A673 (cell line): Measurements from ENCODE around the gene MFSD6L. TPM values are rescaled to one million over a fixed set of nuclear protein-coding genes. Genes with fewer than 3 reads are reported as not detected.

Experiments
- Bru-seq: library from RNA; stranded (reverse); fragments of 400-500 nt; gene quantifications from one replicate; lab custom pipeline; 2021; lab: Mats Ljungman, UMichigan
- BruChase-seq, 2 experiments: library from RNA; stranded (reverse); fragments of 400-500 nt; gene quantifications; one replicate each; lab custom pipeline; 2021; lab: Mats Ljungman, UMichigan
- BruUV-seq: library from RNA; stranded (reverse); fragments of 400-500 nt; replicated peaks from 2 replicates; lab custom pipeline; 2021; lab: Mats Ljungman, UMichigan
- CTCF ChIA-PET: fragments of 300-600 bp; sonication (Branson Sonifier 250); formaldehyde crosslinking; loops from one replicate; lab custom pipeline; 2022; ENCODE audit warnings: antibody characterized with exemption; lab: Charles Lee
- POLR2A ChIA-PET: fragments of 300-600 bp; sonication (Branson Sonifier 250); formaldehyde crosslinking; loops from one replicate; lab custom pipeline; 2022; ENCODE audit warnings: antibody characterized with exemption; ENCODE audit not compliant: low non-redundant PET; lab: Charles Lee
- DNase-seq: peaks from one replicate; pipeline ENCODE4 v3.0.0-alpha.2; 2015; ENCODE audit warnings: low spot score
- H3K27ac ChIP-seq: fragments of 200-600 bp; sonication (generic); 2 replicates; pipeline ENCODE4 v1.5.1; 2016; ENCODE audit warnings: mixed run types, low read depth, mild to moderate bottlenecking, mixed read lengths, antibody characterized with exemption, low read length; ENCODE audit not compliant: poor library complexity, severe bottlenecking
- H3K27me3 ChIP-seq: fragments of 200-600 bp; sonication (generic); replicated peaks from 2 replicates; pipeline ENCODE4 v1.6.1; 2017; ENCODE audit warnings: mixed run types, low read depth, mild to moderate bottlenecking, mixed read lengths, antibody characterized with exemption, low read length; ENCODE audit not compliant: insufficient read depth, poor library complexity
- H3K36me3 ChIP-seq: fragments of 200-600 bp; sonication (generic); 2 replicates; pipeline ENCODE4 v1.6.1; 2016; ENCODE audit warnings: mixed run types, mild to moderate bottlenecking, mixed read lengths, antibody characterized with exemption, low read length; ENCODE audit not compliant: insufficient read depth, poor library complexity, severe bottlenecking
- H3K4me1 ChIP-seq: fragments of 200-600 bp; sonication (generic); 2 replicates; pipeline ENCODE4 v1.6.1; 2017; ENCODE audit warnings: mixed run types, mild to moderate bottlenecking, mixed read lengths, antibody characterized with exemption, low read length; ENCODE audit not compliant: insufficient read depth, poor library complexity, severe bottlenecking
- H3K4me3 ChIP-seq: fragments of 200-600 bp; sonication (generic); 2 replicates; pipeline ENCODE4 v1.5.1; 2016; ENCODE audit warnings: low read depth, mixed run types, mild to moderate bottlenecking, mixed read lengths, low read length; ENCODE audit not compliant: poor library complexity, severe bottlenecking
- H3K9me3 ChIP-seq: fragments of 200-600 bp; sonication (generic); 2 replicates; pipeline ENCODE4 v1.6.1; 2016; ENCODE audit warnings: mixed run types, low read depth, mild to moderate bottlenecking, mixed read lengths, antibody characterized with exemption, low read length; ENCODE audit not compliant: poor library complexity, severe bottlenecking
- CTCF ChIP-seq: fragments of 300-800, 200-600 bp; sonication (generic); conservative IDR thresholded peaks from 2 replicates; pipeline ENCODE4 v1.5.1; 2017; ENCODE audit warnings: low read depth, mild to moderate bottlenecking, antibody characterized with exemption, low read length, moderate library complexity, mixed read lengths
- EZH2 ChIP-seq: fragments of 200-600 bp; sonication (generic); IDR thresholded peaks from 2 replicates; pipeline ENCODE4 v1.6.1; 2017; ENCODE audit warnings: borderline replicate concordance, low read depth, mild to moderate bottlenecking, mixed read lengths, antibody characterized with exemption, low read length; ENCODE audit not compliant: poor library complexity, severe bottlenecking
- intact Hi-C: fragments of 100-400 bp; cut with micrococcal nuclease; formaldehyde crosslinking; loops from one replicate; pipeline ENCODE4 v1.10.0; 2022; ENCODE audit not compliant: unreplicated experiment
- long read RNA-seq: library from polyadenylated mRNA; stranded (forward); transcript quantifications from one replicate; pipeline ENCODE4 v2.0.0, GENCODE V29; 2022
- total RNA-seq: library from RNA; stranded (reverse); gene quantifications from 2 replicates; pipeline ENCODE4 v1.2.3, GENCODE V29; 2021

The MFSD6L gene
- not detected in 2 replicates for total RNA-seq
- not detected for Bru-seq, nascent RNA
- not detected for BruChase-seq, experiment 1, labeled RNA remaining after a 2-hour chase
- percentile 17 among the genes with signal in this experiment for BruChase-seq, experiment 2, labeled RNA remaining after a 6-hour chase
- long read RNA-seq, result 0 reads

- Histone ChIP-seq H3K4me1 (no peaks in the 10 kb centered on the region), H3K4me3 (no peak within 1 kb of the TSS), H3K27ac (no peak within 1 kb of the TSS), H3K36me3 (no peaks in the 10 kb centered on the region), H3K27me3 (peaks cover 6% of the 10 kb centered on the region), H3K9me3 (no peaks in the 10 kb centered on the region)
- TF ChIP-seq EZH2 (no peak), CTCF (no peak)
- DNase-seq, result no peak
- CTCF ChIA-PET, result no interaction called here
- intact Hi-C loops, result no loop called here
- no TSS peak for BruUV-seq
- POLR2A ChIA-PET, result no interaction called here
These were observed at the start of gene MFSD6L for GRCh38 chr17:8798846-8799569. Gene MFSD6L, minus strand, starts transcription at chr17:8799365. Its CDS starts 245 bp downstream, at chr17:8799120.

GRCh38 chr17:8847891-8848290 is 48.7 kb upstream of the MFSD6L start:
- CTCF ChIA-PET, result interaction anchor here (0.5 kb wide), 1 partner anchor 10 kb away, joined by 6 read pairs; no protein-coding TSS in a partner anchor
- Histone ChIP-seq H3K4me1 (no peaks in the 10 kb centered on the region), H3K9me3 (no peaks in the 10 kb centered on the region), H3K36me3 (no peaks in the 10 kb centered on the region), H3K27ac (no peak overlapping the region), H3K27me3 (no peaks in the 10 kb centered on the region), H3K4me3 (no peak overlapping the region)
- BruUV-seq, result no TSS peak
- intact Hi-C loops, result no loop called here
- no peak for DNase-seq
- POLR2A ChIA-PET, result no interaction called here
- TF ChIP-seq CTCF (no peak), EZH2 (no peak)

GRCh38 chr17:8846768-8847211 is 47.6 kb upstream of the MFSD6L start:
- peak; percentile 61 for DNase-seq
- CTCF ChIA-PET, result no interaction called here
- intact Hi-C loops, result no loop called here

More at GRCh38 chr17:8846768-8847211, 47.6 kb upstream of the MFSD6L start:
- POLR2A ChIA-PET, result no interaction called here
- Histone ChIP-seq H3K4me3 (no peak overlapping the region), H3K4me1 (no peaks in the 10 kb centered on the region), H3K27me3 (no peaks in the 10 kb centered on the region), H3K27ac (no peak overlapping the region), H3K36me3 (no peaks in the 10 kb centered on the region), H3K9me3 (no peaks in the 10 kb centered on the region)
- TF ChIP-seq EZH2 (no peak), CTCF (no peak)
- no TSS peak for BruUV-seq
